NCI-H2029 (cell line): ENCODE results near the gene ADAMTS19.

Experiments used
- DNase-seq: peaks from one replicate; lab custom pipeline; 2025; lab: John Stamatoyannopoulos, UW

ADAMTS19 gene

GRCh38 chr5:129672006-129672405 lies 211.9 kb downstream of the ADAMTS19 start:
- no peak for DNase-seq

- no peak for DNase-seq
These were observed 219.6 kb downstream of the ADAMTS19 start for GRCh38 chr5:129679671-129680070.

GRCh38 chr5:129687941-129688340 lies 227.8 kb downstream of the ADAMTS19 start:
- DNase-seq = no peak

- DNase-seq = no peak
These were observed 228.9 kb downstream of the ADAMTS19 start for GRCh38 chr5:129689045-129689444.

GRCh38 chr5:129691220-129691619 lies 231.1 kb downstream of the ADAMTS19 start:
- no peak for DNase-seq

- no peak for DNase-seq
These were observed 236.5 kb downstream of the ADAMTS19 start for GRCh38 chr5:129696636-129697035.

- DNase-seq = no peak
These were observed 238.6 kb downstream of the ADAMTS19 start for GRCh38 chr5:129698661-129699060.

- DNase-seq = no peak
These were observed 256.1 kb downstream of the ADAMTS19 start for GRCh38 chr5:129716235-129716634.

GRCh38 chr5:129716651-129717050 lies 256.6 kb downstream of the ADAMTS19 start:
- no peak for DNase-seq

GRCh38 chr5:129717751-129718310 lies 257.7 kb downstream of the ADAMTS19 start:
- no peak for DNase-seq

- DNase-seq = no peak
These were observed 258.5 kb downstream of the ADAMTS19 start for GRCh38 chr5:129718471-129719090.

GRCh38 chr5:129724222-129724621 lies 264.1 kb downstream of the ADAMTS19 start:
- no peak for DNase-seq

- DNase-seq = no peak
These were observed 264.5 kb downstream of the ADAMTS19 start for GRCh38 chr5:129724647-129725046.

- no peak for DNase-seq
These were observed 279.7 kb downstream of the ADAMTS19 start for GRCh38 chr5:129739773-129740172.

GRCh38 chr5:129743541-129744187 lies 283.6 kb downstream of the ADAMTS19 start:
- no peak for DNase-seq

- no peak for DNase-seq
These were observed 285.9 kb downstream of the ADAMTS19 start for GRCh38 chr5:129745997-129746396.

GRCh38 chr5:129746876-129747275 lies 286.8 kb downstream of the ADAMTS19 start:
- no peak for DNase-seq

- DNase-seq = no peak
These were observed 287.7 kb downstream of the ADAMTS19 start, which contains the start of gene MINAR2 for GRCh38 chr5:129747572-129748407. Gene MINAR2, plus strand, starts transcription at chr5:129748094. Its CDS starts 97 bp downstream, at chr5:129748191.

- DNase-seq = no peak
These were observed 289.1 kb downstream of the ADAMTS19 start for GRCh38 chr5:129748913-129749880.

GRCh38 chr5:129760636-129761325 lies 300.7 kb downstream of the ADAMTS19 start:
- no peak for DNase-seq

- DNase-seq = no peak
These were observed 303.6 kb downstream of the ADAMTS19 start for GRCh38 chr5:129763651-129764050.
